Non-pigmented ciliary epithelial cell (primary cell): ENCODE measurements around the gene TOR4A.
"Not testable (repeated sequence)": the region's sequence is repeated elsewhere in the genome, so short reads cannot be mapped to it uniquely, and the experiment has no call there.

Experiments used
- DNase-seq: peaks from one replicate; pipeline ENCODE4 v3.0.0-alpha.2; 2010; ENCODE audit warnings: low read depth

The TOR4A gene

GRCh38 chr9:137319011-137319738 is 41.6 kb downstream of the TOR4A start:
- no peak for DNase-seq

- no peak for DNase-seq
Measured at GRCh38 chr9:137319739-137320551, 42.4 kb downstream of the TOR4A start.

- DNase-seq: no peak
Measured at GRCh38 chr9:137320555-137321384, 43.2 kb downstream of the TOR4A start.

- no peak for DNase-seq
Measured at GRCh38 chr9:137321726-137322361, 44.3 kb downstream of the TOR4A start.

- no peak for DNase-seq
Measured at GRCh38 chr9:137323531-137324331, 46.2 kb downstream of the TOR4A start.

- DNase-seq: no peak
Measured at GRCh38 chr9:137325124-137325523, 47.6 kb downstream of the TOR4A start.

GRCh38 chr9:137325799-137326198 is 48.3 kb downstream of the TOR4A start:
- DNase-seq: no peak

- no peak for DNase-seq
Measured at GRCh38 chr9:137326445-137327065, 49.0 kb downstream of the TOR4A start.

- not testable (repeated sequence) for DNase-seq
Measured at GRCh38 chr9:137327641-137328550, 50.4 kb downstream of the TOR4A start.

GRCh38 chr9:137329590-137329989 is 52.1 kb downstream of the TOR4A start:
- DNase-seq: not testable (repeated sequence)

- no peak for DNase-seq
Measured at GRCh38 chr9:137330689-137331088, 53.2 kb downstream of the TOR4A start.

- no peak for DNase-seq
Measured at GRCh38 chr9:137331929-137332328, 54.4 kb downstream of the TOR4A start.
